ENCODE measurements around the gene ANKRD40.

GRCh38 chr17:50661795-50662391, 45.8 kb downstream of the ANKRD40 start:
- TF ChIP-seq CTCF (IDR thresholded peaks at IDR 0.05 in 8 of 11, conservative IDR thresholded peaks at IDR 0.05 in 3 of 11) (no peak), POLR2A (IDR thresholded peaks at IDR 0.05) (no peak), POLR2AphosphoS5 (IDR thresholded peaks at IDR 0.05) (peak in 2 of 3 donors; percentile 52 to 79)
